Left lung (tissue), 10 donors: ENCODE measurements around the gene CEMP1. TPM values are rescaled to one million over a fixed set of nuclear protein-coding genes. Genes with fewer than 3 reads are reported as not detected.

Source experiments
- ATAC-seq: fragments of 200-7000 bp; cut with Tn5 transposase; one replicate; pipeline ENCODE4 v1.9.1; 2020; ENCODE audit warnings: moderate library complexity
- DNase-seq, 4 donors: peaks; one replicate each; pipeline ENCODE4 v3.0.0-alpha.2; 2013 to 2020
- H3K27ac ChIP-seq, 2 donors: fragments of 200-600 bp; sonication (generic) in 1 of 2; one replicate each; pipeline versions ENCODE4 v1.5.0 to v1.8.0; 2020 to 2021
- H3K27me3 ChIP-seq, 2 donors: fragments of 200-600 bp; sonication (generic) in 1 of 2; one replicate each; pipeline versions ENCODE4 v1.5.0 to v1.8.0; 2020 to 2021
- H3K36me3 ChIP-seq, 2 donors: fragments of 200-600 bp; sonication (generic) in 1 of 2; one replicate each; pipeline versions ENCODE4 v1.5.0 to v1.8.0; 2020 to 2021
- H3K4me1 ChIP-seq, 2 donors: fragments of 200-600 bp; one replicate each; pipeline ENCODE4 v1.8.0; 2021
- H3K4me3 ChIP-seq, 2 donors: fragments of 200-600 bp; sonication (generic) in 1 of 2; one replicate each; pipeline versions ENCODE4 v1.5.0 to v1.8.0; 2020 to 2021; ENCODE audit warnings: mild to moderate bottlenecking in 1 of 2
- H3K9me3 ChIP-seq, 2 donors: fragments of 200-600 bp; sonication (generic) in 1 of 2; one replicate each; pipeline versions ENCODE4 v1.5.0 to v1.8.0; 2020 to 2021
- CTCF ChIP-seq, 2 donors: fragments of 200-600 bp; sonication (generic) in 1 of 2; IDR thresholded peaks; one replicate each; pipeline versions ENCODE4 v1.5.0 to v1.8.0; 2021; ENCODE audit warnings: antibody characterized with exemption in 2 of 2
- intact Hi-C, 2 donors: fragments of 100-400 bp; cut with DNase I; formaldehyde crosslinking; loops; one replicate each; pipeline versions ENCODE4 v1.11.2 to v1.14.2; 2022
- microRNA-seq, 2 donors: library from miRNA; unstranded; fragments of <30 nt; microRNA quantifications; one replicate each; pipeline ENCODE4, GENCODE V29; 2019
- polyA plus RNA-seq, 6 donors: library from polyadenylated mRNA; unstranded; fragments of 120-200 nt; gene quantifications; one replicate each; pipeline ENCODE4 v1.2.1, GENCODE V29; 2013; ENCODE audit not compliant: insufficient read length in 6 of 6
- total RNA-seq, 2 donors: library from RNA; stranded (reverse); fragmentation: NEBNext Ultra II Directional; extraction: Animal tissue kit (Norgen Biotek cat#: 25700); gene quantifications; one replicate each; pipeline ENCODE4 v1.2.1, GENCODE V29; 2021
- donor health status: DM: no; HTN: yes; CAD: no.
- donor health status: DM: no; HTN: no; CAD: no.

The CEMP1 gene
- total and polyA plus RNA-seq, 8 donors = 0.45 to 3.8 (median 2.0) TPM

GRCh38 chr16:2481676-2482075 lies 49.5 kb downstream of the CEMP1 start:
- Histone ChIP-seq H3K4me3 (no peak overlapping the region), H3K27me3 (no peaks in the 10 kb centered on the region), H3K27ac (peak overlapping the region; percentile 4 to 44), H3K36me3 (peaks cover 0 to 5% of the 10 kb centered on the region in 2 donors), H3K9me3 (no peaks in the 10 kb centered on the region), H3K4me1 (peaks cover 33 to 68% of the 10 kb centered on the region in 2 donors)
- ATAC-seq (no peak), DNase-seq (no peak)
- intact Hi-C loops = no loop called here
- no peak for TF ChIP-seq CTCF (IDR thresholded peaks at IDR 0.05)

GRCh38 chr16:2480948-2481347 lies 50.3 kb downstream of the CEMP1 start:
- intact Hi-C loops = no loop called here
- Histone ChIP-seq H3K4me3 (no peak overlapping the region), H3K27me3 (no peaks in the 10 kb centered on the region), H3K27ac (peak overlapping the region; percentile 9 to 44), H3K9me3 (no peaks in the 10 kb centered on the region), H3K4me1 (peaks cover 34 to 68% of the 10 kb centered on the region in 2 donors), H3K36me3 (peaks cover 0 to 4% of the 10 kb centered on the region in 2 donors)
- no peak for TF ChIP-seq CTCF (IDR thresholded peaks at IDR 0.05)
- ATAC-seq (peak; percentile 79), DNase-seq (peak in 1 of 4 donors; percentile 83)

Small RNAs within 50 kb of the gene (microRNA-seq; reads per million reads assigned to microRNA genes)
- 0 to 0.41 reads per million in 2 donors for gene MIR3178

Other genes starting within 250 kb of the CEMP1 start
- gene ABCA3, start 190.7 kb downstream of the CEMP1 start, total RNA-seq = 100 to 1,000 TPM; 329 to 334 TPM
- 10 to 100 TPM in 2 of 6 donors, 1 to 10 TPM in 4; 6.8 to 17.3 (median 9.6) TPM for gene ABCA3, start 190.7 kb downstream of the CEMP1 start, polyA plus RNA-seq
- 1 to 10 TPM; 4.7 to 8.0 TPM for gene CCNF, start 102.0 kb downstream of the CEMP1 start, total RNA-seq
- 10 to 100 TPM in 3 of 6 donors, 1 to 10 TPM in 3; 9.2 to 17.3 (median 10.1) TPM for gene CCNF, start 102.0 kb downstream of the CEMP1 start, polyA plus RNA-seq
- 1 to 10 TPM; 4.0 to 6.5 TPM for gene TEDC2, start 71.3 kb downstream of the CEMP1 start, total RNA-seq
- gene TEDC2, start 71.3 kb downstream of the CEMP1 start, polyA plus RNA-seq = 10 to 100 TPM in 3 of 6 donors, 1 to 10 TPM in 3; 5.7 to 10.9 (median 9.2) TPM
- gene NTN3, start 60.1 kb downstream of the CEMP1 start, total RNA-seq = 1 to 10 TPM in 1 of 2 donors, not detected in 1; 1.7 TPM
- gene NTN3, start 60.1 kb downstream of the CEMP1 start, polyA plus RNA-seq = 1 to 10 TPM; 3.1 to 6.7 (median 5.2) TPM
- gene TBC1D24, start 56.3 kb downstream of the CEMP1 start, total RNA-seq = 10 to 100 TPM; 37.1 to 41.4 TPM
- gene TBC1D24, start 56.3 kb downstream of the CEMP1 start, polyA plus RNA-seq = 10 to 100 TPM; 14.2 to 28.1 (median 17.2) TPM
- 100 to 1,000 TPM; 296 to 333 TPM for gene ATP6V0C, start 17.5 kb downstream of the CEMP1 start, total RNA-seq
- 100 to 1,000 TPM in 3 of 6 donors, 10 to 100 TPM in 3; 76.6 to 116 (median 98.7) TPM for gene ATP6V0C, start 17.5 kb downstream of the CEMP1 start, polyA plus RNA-seq
- gene AMDHD2, start 11.0 kb downstream of the CEMP1 start, total RNA-seq = 10 to 100 TPM; 45.5 to 62.4 TPM
- gene AMDHD2, start 11.0 kb downstream of the CEMP1 start, polyA plus RNA-seq = 10 to 100 TPM; 13.4 to 21.3 (median 17.0) TPM
- 10 to 100 TPM; 56.4 to 64.8 TPM for gene PDPK1, start 6.6 kb upstream of the CEMP1 start, total RNA-seq
- 10 to 100 TPM; 36.5 to 57.2 (median 44.1) TPM for gene PDPK1, start 6.6 kb upstream of the CEMP1 start, polyA plus RNA-seq
- 10 to 100 TPM; 21.3 to 28.3 TPM for gene KCTD5, start 151.1 kb upstream of the CEMP1 start, total RNA-seq
- gene KCTD5, start 151.1 kb upstream of the CEMP1 start, polyA plus RNA-seq = 10 to 100 TPM; 18.4 to 24.0 (median 21.0) TPM
- under 1 TPM; 0.45 to 0.70 TPM for gene PRSS27, start 188.8 kb upstream of the CEMP1 start, total RNA-seq
- gene PRSS27, start 188.8 kb upstream of the CEMP1 start, polyA plus RNA-seq = 1 to 10 TPM; 1.9 to 3.3 (median 2.5) TPM
- gene SRRM2, start 221.2 kb upstream of the CEMP1 start, total RNA-seq = 100 to 1,000 TPM; 536 to 562 TPM
- 100 to 1,000 TPM; 574 to 710 (median 657) TPM for gene SRRM2, start 221.2 kb upstream of the CEMP1 start, polyA plus RNA-seq
- gene ELOB, start 245.9 kb upstream of the CEMP1 start, total RNA-seq = 100 to 1,000 TPM; 200 to 205 TPM
- 100 to 1,000 TPM; 133 to 224 (median 180) TPM for gene ELOB, start 245.9 kb upstream of the CEMP1 start, polyA plus RNA-seq